HG03378 (cell line): ENCODE data around the gene ITFG1.
"Not testable (repeated sequence)": the region's sequence is repeated elsewhere in the genome, so short reads cannot be mapped to it uniquely, and the experiment has no call there.

Experiments
- ATAC-seq: cut with Tn5 transposase; IDR thresholded peaks from one replicate; pipeline ENCODE4 v1.9.1; 2021; ENCODE audit warnings: mild to moderate bottlenecking, moderate library complexity; ENCODE audit not compliant: unreplicated experiment

The ITFG1 gene

GRCh38 chr16:47161464-47161863 lies 299.4 kb downstream of the ITFG1 start:
- no peak for ATAC-seq

GRCh38 chr16:47160422-47160821 lies 300.4 kb downstream of the ITFG1 start:
- ATAC-seq: no peak

GRCh38 chr16:47158992-47159391 lies 301.9 kb downstream of the ITFG1 start:
- ATAC-seq: no peak

- ATAC-seq: no peak
Measured at GRCh38 chr16:47156680-47157215, 304.1 kb downstream of the ITFG1 start.

- ATAC-seq: not testable (repeated sequence)
Measured at GRCh38 chr16:47152501-47152900, 308.4 kb downstream of the ITFG1 start.

GRCh38 chr16:47150067-47150466 lies 310.8 kb downstream of the ITFG1 start:
- ATAC-seq: no peak

- ATAC-seq: no peak
Measured at GRCh38 chr16:47144559-47144877, 316.3 kb downstream of the ITFG1 start.

- peak; percentile 34 for ATAC-seq
Measured at GRCh38 chr16:47143677-47144558, 316.9 kb downstream of the ITFG1 start, which contains the start of gene NETO2. TSS of gene NETO2 (minus strand) at chr16:47143945. CDS start at chr16:47143612, 333 bp downstream.

GRCh38 chr16:47142821-47143676 lies 317.8 kb downstream of the ITFG1 start:
- ATAC-seq: peak; percentile 44

GRCh38 chr16:47142486-47142820 lies 318.4 kb downstream of the ITFG1 start:
- no peak for ATAC-seq

GRCh38 chr16:47141773-47142485 lies 318.9 kb downstream of the ITFG1 start:
- peak; percentile 74 for ATAC-seq

- ATAC-seq: no peak
Measured at GRCh38 chr16:47140686-47141085, 320.2 kb downstream of the ITFG1 start.

GRCh38 chr16:47139561-47140185 lies 321.2 kb downstream of the ITFG1 start:
- ATAC-seq: no peak

GRCh38 chr16:47137925-47138324 lies 322.9 kb downstream of the ITFG1 start:
- ATAC-seq: not testable (repeated sequence)

- ATAC-seq: no peak
Measured at GRCh38 chr16:47136099-47136842, 324.6 kb downstream of the ITFG1 start.

GRCh38 chr16:47134550-47134949 lies 326.3 kb downstream of the ITFG1 start:
- ATAC-seq: no peak

- no peak for ATAC-seq
Measured at GRCh38 chr16:47132308-47132707, 328.6 kb downstream of the ITFG1 start.

GRCh38 chr16:47129755-47130435 lies 331.0 kb downstream of the ITFG1 start:
- ATAC-seq: no peak

- no peak for ATAC-seq
Measured at GRCh38 chr16:47127541-47127940, 333.3 kb downstream of the ITFG1 start.
